Measurements from ENCODE around the gene HDAC7. TPM values are rescaled to one million over a fixed set of nuclear protein-coding genes. Genes with fewer than 3 reads are reported as not detected.

HDAC7 gene
- total and polyA plus RNA-seq, 2 of the 13 experiments (the other 11 are each of a cell fraction or from before 2014, with no cell fraction given): 4.6 to 10.8 TPM

- TF ChIP-seq PPARG (CRISPR knock-in tag; conservative IDR thresholded peaks at IDR 0.05): no peak
- 0 out of 2 replicates have a peak, but pooled peaks have one; percentile 2 for TF ChIP-seq ZSCAN21 (CRISPR knock-in tag; IDR thresholded peaks at IDR 0.05; ENCODE audit: borderline replicate concordance)
- TF ChIP-seq ZNF280B (CRISPR knock-in tag; IDR thresholded peaks at IDR 0.05; ENCODE audit: borderline replicate concordance): 0 out of 2 replicates have a peak, but pooled peaks have one; percentile 19
- peak; percentile 49 for TF ChIP-seq HDAC1 (CRISPR knock-in tag; IDR thresholded peaks at IDR 0.05)
- TF ChIP-seq HNRNPL (IDR thresholded peaks at IDR 0.05; ENCODE audit: low read depth, low read length): peak; percentile 68; the same call in 1 of the 2 replicates
- TF ChIP-seq HOMEZ (CRISPR knock-in tag; IDR thresholded peaks at IDR 0.05; ENCODE audit: low read depth): no peak
- no peak for TF ChIP-seq ZNF264 (CRISPR knock-in tag; IDR thresholded peaks at IDR 0.05)
- TF ChIP-seq ZNF619 (CRISPR knock-in tag; IDR thresholded peaks at IDR 0.05): 0 out of 2 replicates have a peak, but pooled peaks have one; percentile 48
- TF ChIP-seq ZNF558 (CRISPR knock-in tag; IDR thresholded peaks at IDR 0.05; ENCODE audit: borderline replicate concordance): no peak
- TF ChIP-seq ZNF180 (CRISPR knock-in tag; IDR thresholded peaks at IDR 0.05; ENCODE audit: borderline replicate concordance, low read depth): no peak
- TF ChIP-seq SMC3 (IDR thresholded peaks at IDR 0.05; ENCODE audit: low read length): no peak
- TF ChIP-seq AHR (CRISPR knock-in tag; IDR thresholded peaks at IDR 0.05): 0 out of 2 replicates have a peak, but pooled peaks have one; percentile 51
- TF ChIP-seq HNRNPH1 (optimal IDR thresholded peaks at IDR 0.05; ENCODE audit: low read depth, low read length): no peak
- no peak for TF ChIP-seq ZNF24 (IDR thresholded peaks at IDR 0.05)
- TF ChIP-seq ZNF687 (CRISPR knock-in tag; IDR thresholded peaks at IDR 0.05): peak; percentile 72; the same call in 1 of the 2 replicates
- TF ChIP-seq YEATS2 (CRISPR knock-in tag; IDR thresholded peaks at IDR 0.05; ENCODE audit: borderline replicate concordance): 0 out of 2 replicates have a peak, but pooled peaks have one; percentile 13
- no peak for TF ChIP-seq ZNF251 (CRISPR knock-in tag; IDR thresholded peaks at IDR 0.05)
- TF ChIP-seq ZNF83 (CRISPR knock-in tag; IDR thresholded peaks at IDR 0.05; ENCODE audit: borderline replicate concordance): no peak
- TF ChIP-seq FOXJ3 (CRISPR knock-in tag; IDR thresholded peaks at IDR 0.05; ENCODE audit: borderline replicate concordance): no peak
- peak; percentile 56; the same call in 1 of the 2 replicates for TF ChIP-seq ZFX (CRISPR knock-in tag; IDR thresholded peaks at IDR 0.05; ENCODE audit: low read depth)
- 0 out of 2 replicates have a peak, but pooled peaks have one; percentile 10 for TF ChIP-seq NFYB (CRISPR knock-in tag; IDR thresholded peaks at IDR 0.05)
- TF ChIP-seq ZNF598 (CRISPR knock-in tag; IDR thresholded peaks at IDR 0.05; ENCODE audit: borderline replicate concordance): peak; percentile 27; the same call in 1 of the 2 replicates
- 0 out of 2 replicates have a peak, but pooled peaks have one; percentile 18 for TF ChIP-seq KMT2A (CRISPR knock-in tag; IDR thresholded peaks at IDR 0.05)
- no peak for TF ChIP-seq TBP (CRISPR knock-in tag; IDR thresholded peaks at IDR 0.05)
Measured at GRCh38 chr12:47818467-47819137, 1.1 kb downstream of the HDAC7 start (continued).

All from HepG2 (cell line).